ENCODE results near the gene FUS. TPM values are rescaled to one million over a fixed set of nuclear protein-coding genes. Genes with fewer than 3 reads are reported as not detected.
A peak's percentile ranks its signal among the peaks of the same experiment; 100 is the strongest.

Gene FUS
- total RNA-seq, 2 donors from 2014 or later = 134 to 252 TPM

- no peaks in the 10 kb centered on the region for H3K9me3 ChIP-seq
These were observed 36.6 kb downstream of the FUS start, which contains the start of gene PYDC1 for GRCh38 chr16:31216422-31217135. TSS of gene PYDC1 (minus strand) at chr16:31217135. CDS start at chr16:31217028, 107 bp downstream.

GRCh38 chr16:31217136-31217530, 37.2 kb downstream of the FUS start:
- H3K27me3 ChIP-seq = peaks cover 32% of the 10 kb centered on the region
- no peak overlapping the region for H3K9ac ChIP-seq (ENCODE audit: low read depth in 2 of 2, low read length in 2 of 2)
- H3K27ac ChIP-seq = no peak overlapping the region
- peaks cover 11% of the 10 kb centered on the region for H3K4me1 ChIP-seq
- no peak for TF ChIP-seq CTCF (IDR thresholded peaks at IDR 0.05)
- H3K36me3 ChIP-seq = no peaks in the 10 kb centered on the region
- no peaks in the 10 kb centered on the region for H3K9me3 ChIP-seq
- DNase-seq = no peak
- intact Hi-C loops (cut with DNase I) = no loop called here
- peak overlapping the region; percentile 0 for H3K4me3 ChIP-seq

More at GRCh38 chr16:31216422-31217135, 36.6 kb downstream of the FUS start, which contains the start of gene PYDC1:
- Histone ChIP-seq H3K4me3 (peak within 1 kb of the TSS; percentile 44), H3K9ac (ENCODE audit: low read depth in 2 of 2, low read length in 2 of 2) (no peak within 1 kb of the TSS), H3K36me3 (no peaks in the 10 kb centered on the region), H3K4me1 (peaks cover 11% of the 10 kb centered on the region), H3K27me3 (peaks cover 32% of the 10 kb centered on the region), H3K27ac (no peak within 1 kb of the TSS)
- TF ChIP-seq CTCF (IDR thresholded peaks at IDR 0.05) = no peak
- DNase-seq = no peak
- intact Hi-C loops (cut with DNase I) = no loop called here

GRCh38 chr16:31219154-31219741, 39.3 kb downstream of the FUS start:
- Histone ChIP-seq H3K9ac (ENCODE audit: low read depth in 2 of 2, low read length in 2 of 2) (no peak overlapping the region), H3K27ac (no peak overlapping the region), H3K9me3 (no peaks in the 10 kb centered on the region), H3K4me1 (peaks cover 11% of the 10 kb centered on the region), H3K36me3 (no peaks in the 10 kb centered on the region), H3K27me3 (peaks cover 27% of the 10 kb centered on the region), H3K4me3 (no peak overlapping the region)
- no peak for DNase-seq
- TF ChIP-seq CTCF (IDR thresholded peaks at IDR 0.05) = no peak
- intact Hi-C loops (cut with DNase I) = no loop called here

- no peak for TF ChIP-seq CTCF (IDR thresholded peaks at IDR 0.05)
- Histone ChIP-seq H3K9me3 (no peaks in the 10 kb centered on the region), H3K27me3 (peaks cover 5% of the 10 kb centered on the region), H3K27ac (no peak overlapping the region), H3K4me1 (peaks cover 2% of the 10 kb centered on the region), H3K36me3 (no peaks in the 10 kb centered on the region), H3K4me3 (no peak overlapping the region), H3K9ac (ENCODE audit: low read depth in 2 of 2, low read length in 2 of 2) (no peak overlapping the region)
- intact Hi-C loops (cut with DNase I) = no loop called here
- no peak for DNase-seq
These were observed 41.6 kb downstream of the FUS start for GRCh38 chr16:31221357-31222160.

GRCh38 chr16:31223044-31223443, 43.1 kb downstream of the FUS start:
- no peak for TF ChIP-seq CTCF (IDR thresholded peaks at IDR 0.05)
- H3K4me1 ChIP-seq = no peaks in the 10 kb centered on the region
- no peak overlapping the region for H3K27ac ChIP-seq
- no peaks in the 10 kb centered on the region for H3K9me3 ChIP-seq
- no peak for DNase-seq
- H3K27me3 ChIP-seq = no peaks in the 10 kb centered on the region
- intact Hi-C loops (cut with DNase I) = no loop called here
- H3K4me3 ChIP-seq = no peak overlapping the region
- no peak overlapping the region for H3K9ac ChIP-seq (ENCODE audit: low read depth in 2 of 2, low read length in 2 of 2)
- no peaks in the 10 kb centered on the region for H3K36me3 ChIP-seq

All from colonic mucosa (tissue), 4 donors.